Natural killer cell (primary cell): ENCODE results near the gene FNDC3B. TPM values are rescaled to one million over a fixed set of nuclear protein-coding genes. Genes with fewer than 3 reads are reported as not detected.

Experiments
- ATAC-seq, 3 donors: fragments of 150-1000 bp in 2 of 3; fragments of 200-7000 bp in 1 of 3; cut with Tn5 transposase; 1 replicate in 1 of 3; 2 replicates in 2 of 3; pipeline ENCODE4 v1.10.0; 2021; ENCODE audit warnings: mild to moderate bottlenecking in 2 of 3, moderate library complexity in 2 of 3
- DNase-seq, 2 donors: peaks; one replicate each; pipeline versions ENCODE4 v3.0.0 to v3.0.0-alpha.2; 2013 to 2021; ENCODE audit warnings: mixed read lengths in 1 of 2
- H3K27ac ChIP-seq: one replicate; pipeline ENCODE4 v1.5.1; 2013; ENCODE audit warnings: mild to moderate bottlenecking, low read length
- H3K27me3 ChIP-seq: one replicate; pipeline ENCODE4 v1.6.1; 2013; ENCODE audit warnings: low read length; ENCODE audit not compliant: control insufficient read depth, insufficient read depth
- H3K36me3 ChIP-seq: one replicate; pipeline ENCODE4 v1.6.1; 2013; ENCODE audit warnings: low read length; ENCODE audit not compliant: control insufficient read depth, insufficient read depth
- H3K4me1 ChIP-seq: one replicate; pipeline ENCODE4 v1.6.1; 2013; ENCODE audit warnings: low read length; ENCODE audit not compliant: control insufficient read depth, insufficient read depth
- H3K4me3 ChIP-seq: one replicate; pipeline ENCODE4 v1.5.1; 2013; ENCODE audit warnings: low read length
- H3K9me3 ChIP-seq: one replicate; pipeline ENCODE4 v1.6.1; 2013; ENCODE audit warnings: low read length; ENCODE audit not compliant: control insufficient read depth, insufficient read depth
- H3K27ac Mint-ChIP-seq, 2 donors: one replicate each; pipeline ENCODE4 v1.8.0; 2022; ENCODE audit warnings: mild to moderate bottlenecking in 2 of 2, mixed read lengths in 2 of 2, moderate library complexity in 1 of 2
- H3K27me3 Mint-ChIP-seq, 2 donors: one replicate each; pipeline ENCODE4 v1.8.0; 2022; ENCODE audit warnings: low read depth in 2 of 2, mixed read lengths in 2 of 2
- H3K36me3 Mint-ChIP-seq: one replicate; pipeline ENCODE4 v1.8.0; 2022; ENCODE audit warnings: mixed read lengths
- H3K4me1 Mint-ChIP-seq, 2 donors: one replicate each; pipeline ENCODE4 v1.8.0; 2022; ENCODE audit warnings: mixed read lengths in 2 of 2
- H3K4me3 Mint-ChIP-seq: one replicate; pipeline ENCODE4 v1.8.0; 2022; ENCODE audit warnings: mild to moderate bottlenecking, moderate library complexity, mixed read lengths
- H3K9me3 Mint-ChIP-seq, 2 donors: one replicate each; pipeline ENCODE4 v1.8.0; 2022; ENCODE audit warnings: mixed read lengths in 2 of 2
- CTCF ChIP-seq: fragments of 200-600 bp; IDR thresholded peaks from one replicate; pipeline ENCODE4 v1.8.0; 2022; ENCODE audit warnings: antibody characterized with exemption
- WGBS: methylation state at CpG from one replicate; pipeline ENCODE4 v1.1.7; 2013; ENCODE audit warnings: missing lambda C conversion rate; ENCODE audit not compliant: insufficient coverage; 5-methylcytosine and 5-hydroxymethylcytosine counted together
- intact Hi-C: fragments of 100-400 bp; cut with micrococcal nuclease; formaldehyde crosslinking; loops from one replicate; pipeline ENCODE4 v1.14.2; 2022
- total RNA-seq, 4 donors: library from RNA; stranded (reverse); fragments of 120-200 nt in 1 of 4; gene quantifications; one replicate each; pipeline versions ENCODE4 v1.2.3 to v1.2.4, GENCODE V29; 2013 to 2022

The FNDC3B gene
- total RNA-seq, 3 donors from 2014 or later (not counting 1 experiment from before 2014, with no cell fraction given) = 154 to 214 (median 206) TPM

GRCh38 chr3:172340583-172340982 is 301.2 kb downstream of the FNDC3B start:
- no peak overlapping the region for H3K4me3 ChIP-seq
- no peak for TF ChIP-seq CTCF
- no peaks in the 10 kb centered on the region for H3K27me3 ChIP-seq
- no peak for DNase-seq
- no peak for ATAC-seq
- H3K27me3 Mint-ChIP-seq = no peaks in the 10 kb centered on the region
- peaks cover 74% of the 10 kb centered on the region for H3K36me3 ChIP-seq
- H3K27ac Mint-ChIP-seq = no peak overlapping the region
- intact Hi-C loops = loop anchor here (2.0 to 5.0 kb wide), 2 partner anchors 303 to 506 kb away; partner anchors contain the start of gene FNDC3B
- peaks cover 22% of the 10 kb centered on the region for H3K36me3 Mint-ChIP-seq
- H3K9me3 ChIP-seq = no peaks in the 10 kb centered on the region
- H3K27ac ChIP-seq = no peak overlapping the region
- WGBS = 93% methylated on average over 3 of the region's 5 CpGs
- H3K9me3 Mint-ChIP-seq = no peaks in the 10 kb centered on the region
- H3K4me1 ChIP-seq = no peaks in the 10 kb centered on the region
- peaks cover 5 to 9% of the 10 kb centered on the region in 2 donors for H3K4me1 Mint-ChIP-seq
- H3K4me3 Mint-ChIP-seq = no peak overlapping the region

- H3K36me3 ChIP-seq = peaks cover 75% of the 10 kb centered on the region
- DNase-seq (peak in 1 of 2 donors; percentile 77), ATAC-seq (peak; percentile 75 to 85 (median 83))
- TF ChIP-seq CTCF = peak; percentile 75
- no peaks in the 10 kb centered on the region for H3K9me3 Mint-ChIP-seq
- H3K27me3 Mint-ChIP-seq = no peaks in the 10 kb centered on the region
- no peak overlapping the region for H3K4me3 Mint-ChIP-seq
- intact Hi-C loops = loop anchor here (1.0 to 5.0 kb wide), 4 partner anchors 304 to 695 kb away; partner anchors contain the start of gene FNDC3B
- H3K36me3 Mint-ChIP-seq = peaks cover 24% of the 10 kb centered on the region
- peaks cover 5 to 9% of the 10 kb centered on the region in 2 donors for H3K4me1 Mint-ChIP-seq
- H3K9me3 ChIP-seq = no peaks in the 10 kb centered on the region
- peak overlapping the region in 1 of 2 donors; percentile 51 for H3K27ac Mint-ChIP-seq
- WGBS = 0% methylated on average over 1 of the region's 4 CpGs
- no peak overlapping the region for H3K4me3 ChIP-seq
- H3K4me1 ChIP-seq = no peaks in the 10 kb centered on the region
- no peaks in the 10 kb centered on the region for H3K27me3 ChIP-seq
- H3K27ac ChIP-seq = no peak overlapping the region
Observed at GRCh38 chr3:172341482-172342059, 302.2 kb downstream of the FNDC3B start.

- H3K9me3 Mint-ChIP-seq = no peaks in the 10 kb centered on the region
- peaks cover 24% of the 10 kb centered on the region for H3K36me3 Mint-ChIP-seq
- no peak overlapping the region for H3K4me3 Mint-ChIP-seq
- no peak overlapping the region for H3K27ac Mint-ChIP-seq
- WGBS = 96% methylated on average over 3 of the region's 3 CpGs
- H3K4me3 ChIP-seq = no peak overlapping the region
- ATAC-seq (no peak), DNase-seq (no peak)
- H3K4me1 ChIP-seq = no peaks in the 10 kb centered on the region
- TF ChIP-seq CTCF = no peak
- H3K36me3 ChIP-seq = peaks cover 72% of the 10 kb centered on the region
- H3K9me3 ChIP-seq = no peaks in the 10 kb centered on the region
- no peaks in the 10 kb centered on the region for H3K27me3 Mint-ChIP-seq
- peaks cover 5 to 9% of the 10 kb centered on the region in 2 donors for H3K4me1 Mint-ChIP-seq
- intact Hi-C loops = loop anchor here (5.0 kb wide), 1 partner anchor 305 kb away; the partner anchor contains the start of gene FNDC3B
- H3K27me3 ChIP-seq = no peaks in the 10 kb centered on the region
- no peak overlapping the region for H3K27ac ChIP-seq
Observed at GRCh38 chr3:172342097-172342659, 302.8 kb downstream of the FNDC3B start.
